ENCODE results near the gene MAGEB17. TPM values are rescaled to one million over a fixed set of nuclear protein-coding genes. Genes with fewer than 3 reads are reported as not detected.
A peak's percentile ranks its signal among the peaks of the same experiment; 100 is the strongest.
"Not testable (repeated sequence)": the region's sequence is repeated elsewhere in the genome, so short reads cannot be mapped to it uniquely, and the experiment has no call there.

The MAGEB17 gene
- total RNA-seq, 1 experiment from 2014 or later = not detected

DNA sequence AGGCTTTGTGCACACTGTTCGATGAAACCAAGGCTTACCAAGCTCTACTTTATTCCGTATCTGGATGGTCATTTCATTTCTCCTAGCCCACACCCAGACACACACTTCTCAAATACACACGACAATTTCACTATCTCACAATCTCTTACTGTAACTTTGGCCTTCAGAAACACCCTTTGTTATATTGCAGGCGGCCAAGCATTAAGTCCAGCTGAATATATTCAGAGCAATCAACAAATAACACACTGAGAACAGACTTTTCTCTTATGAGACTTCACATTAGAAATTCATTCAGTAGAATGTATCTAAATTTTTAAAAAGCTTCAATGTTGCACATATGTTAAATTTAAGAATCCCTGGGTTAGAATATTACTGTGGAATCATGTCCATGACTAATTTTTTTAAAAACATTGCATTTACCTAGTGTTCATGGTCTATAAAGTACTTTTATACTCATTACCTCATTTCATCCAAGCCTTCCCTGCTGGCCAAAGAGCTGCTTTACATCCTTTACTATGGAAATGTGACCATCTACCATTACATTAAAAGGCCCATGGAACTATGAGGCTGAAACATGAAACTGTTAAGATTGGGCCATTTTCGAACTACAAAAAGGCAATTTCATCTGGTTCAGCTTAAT is 10.5 kb upstream of the MAGEB17 start:
- no peak for DNase-seq (ENCODE audit: low spot score)

DNA sequence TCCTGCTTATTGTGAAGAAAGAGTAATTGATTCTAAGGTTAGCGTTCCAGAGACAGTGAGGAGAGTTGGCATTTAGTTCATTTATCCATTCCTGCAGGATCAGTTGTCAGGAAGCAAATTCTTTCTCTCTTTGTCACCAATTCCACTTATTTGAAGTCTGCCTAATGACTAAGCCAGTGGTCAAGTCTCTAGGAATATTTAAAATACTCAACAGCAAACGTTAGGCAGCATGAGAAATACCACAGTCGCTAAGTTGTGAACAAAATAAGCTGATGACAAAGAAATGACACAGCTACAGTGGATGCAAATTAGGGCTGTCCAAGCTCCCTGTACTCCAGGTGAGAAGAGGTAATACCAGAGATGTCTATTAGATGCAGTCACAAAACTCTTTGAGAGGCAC is 6.6 kb upstream of the MAGEB17 start:
- no peak for DNase-seq (ENCODE audit: low spot score)

- DNase-seq (ENCODE audit: low spot score) = not testable (repeated sequence)
Measured at GRCh38 chrX:16161173-16161572, 6.1 kb upstream of the MAGEB17 start.

DNA sequence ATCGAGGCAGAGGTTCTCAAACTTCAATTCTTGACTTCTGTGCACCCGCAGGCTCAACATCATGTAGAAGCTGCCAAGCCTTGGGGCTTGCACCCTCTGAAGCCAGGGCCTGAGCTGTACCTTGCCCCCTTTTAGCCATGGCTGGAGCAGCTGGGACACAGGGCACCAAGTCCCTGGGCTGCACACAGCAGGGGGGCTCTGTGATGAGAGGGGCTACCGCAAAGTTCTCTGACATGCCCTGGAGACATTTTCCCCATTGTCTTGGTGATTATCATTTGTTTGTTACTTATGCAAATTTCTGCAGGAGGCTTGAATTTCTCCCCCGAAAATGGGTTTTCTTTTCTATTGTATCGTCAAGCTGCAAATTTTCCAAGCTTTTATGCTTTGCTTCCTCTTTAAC is 4.9 kb upstream of the MAGEB17 start:
- DNase-seq (ENCODE audit: low spot score) = no peak

- no peak for DNase-seq (ENCODE audit: low spot score)
Measured at GRCh38 chrX:16164748-16165147, 2.5 kb upstream of the MAGEB17 start.

DNA sequence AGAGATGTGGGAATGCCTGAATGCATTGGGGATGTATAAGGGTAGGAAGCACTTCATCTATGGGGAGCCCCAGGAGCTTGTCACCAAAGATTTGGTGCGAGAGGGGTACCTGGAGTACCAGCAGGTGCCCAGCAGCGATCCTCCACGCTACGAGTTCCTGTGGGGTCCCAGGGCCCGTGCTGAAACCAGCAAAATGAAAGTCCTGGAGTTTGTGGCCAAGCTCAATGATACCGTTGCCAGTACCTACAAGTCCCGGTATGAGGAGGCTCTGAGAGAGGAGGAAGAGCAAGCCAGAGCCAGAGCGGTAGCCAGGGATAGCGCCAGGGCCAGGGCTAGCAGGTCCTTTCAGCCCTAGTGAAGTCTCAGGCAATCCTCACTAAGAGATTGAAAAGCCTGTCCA is 3.8 kb downstream of the MAGEB17 start:
- DNase-seq (ENCODE audit: low spot score) = no peak

DNA sequence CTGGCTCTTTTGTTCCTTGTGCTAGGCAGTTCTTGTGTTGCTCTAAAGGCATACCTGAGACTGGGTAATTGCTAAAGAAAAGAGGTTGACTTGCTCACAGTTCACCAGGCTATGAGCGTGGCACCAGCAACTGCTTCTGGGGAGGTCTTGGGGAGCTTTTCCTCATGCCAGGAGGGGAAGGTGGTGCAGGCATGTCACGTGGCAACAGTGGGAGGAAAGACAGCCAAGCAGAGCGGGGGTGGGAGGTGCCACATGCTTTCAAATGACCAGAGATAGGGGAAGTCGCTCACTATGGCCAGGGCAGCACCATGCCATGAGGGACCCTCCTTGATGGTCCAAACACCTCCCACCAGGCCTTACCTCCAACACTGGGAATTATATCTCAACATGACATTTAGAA is 4.7 kb downstream of the MAGEB17 start:
- no peak for DNase-seq (ENCODE audit: low spot score)

- no peak for DNase-seq (ENCODE audit: low spot score)
Measured at GRCh38 chrX:16172391-16172790, 5.1 kb downstream of the MAGEB17 start.

DNA sequence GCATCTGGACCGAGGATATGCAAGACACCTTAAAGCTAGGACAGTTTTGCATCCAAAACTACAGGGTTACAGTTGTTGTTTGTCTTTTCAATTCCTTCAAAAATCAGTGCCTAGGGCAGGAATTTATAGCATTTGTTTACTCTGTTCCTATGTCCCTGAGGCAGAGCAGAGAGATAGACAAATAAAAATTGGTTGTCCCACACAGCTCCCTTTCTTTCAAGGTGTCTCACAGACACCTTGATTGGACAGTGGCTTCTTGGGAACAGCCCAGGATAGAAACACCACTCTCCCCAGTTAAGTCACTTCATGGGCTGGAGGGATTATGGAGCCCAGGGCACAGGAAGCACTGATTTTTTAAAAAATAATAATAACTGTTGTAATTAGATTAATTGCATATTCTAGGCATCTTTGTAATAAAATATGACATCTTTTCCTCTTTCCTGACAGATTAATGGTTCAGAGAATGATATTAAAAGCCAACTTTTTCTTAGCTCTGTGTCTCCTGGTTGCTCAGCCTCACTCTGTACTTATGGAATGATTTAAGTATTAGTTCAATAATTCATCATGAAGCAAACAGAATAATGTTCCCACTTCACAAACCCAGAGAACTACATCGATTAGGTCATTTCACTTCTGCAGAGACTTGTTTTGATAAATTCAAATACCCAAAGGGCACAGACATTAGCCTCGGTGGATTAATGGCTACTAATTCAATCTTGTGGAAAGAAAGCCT is 8.2 kb downstream of the MAGEB17 start:
- no peak for DNase-seq (ENCODE audit: low spot score)

- DNase-seq (ENCODE audit: low spot score) = no peak
Measured at GRCh38 chrX:16177260-16177659, 10.0 kb downstream of the MAGEB17 start.

GRCh38 chrX:16183843-16184242 is 16.6 kb downstream of the MAGEB17 start:
- not testable (repeated sequence) for DNase-seq (ENCODE audit: low spot score)

DNA sequence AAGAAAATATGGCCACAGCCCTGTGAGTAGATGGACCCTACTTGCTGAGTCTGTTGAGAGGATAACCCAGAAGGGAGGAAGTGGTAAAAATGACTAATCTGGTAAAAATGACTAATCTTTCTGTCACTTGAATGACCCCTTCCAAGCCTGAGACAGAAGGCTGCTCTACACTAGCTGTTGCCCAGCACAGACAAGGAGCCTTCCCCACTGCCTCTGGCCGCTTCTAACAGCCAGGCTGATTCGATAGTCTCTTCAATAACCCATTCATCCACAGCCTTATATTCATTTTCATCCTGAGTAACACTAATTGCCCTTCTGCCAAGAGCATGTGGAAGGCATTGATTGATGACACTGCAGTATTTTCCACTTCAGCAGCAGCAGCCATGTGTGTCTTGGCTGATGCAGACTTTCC is 18.4 kb downstream of the MAGEB17 start:
- no peak for DNase-seq (ENCODE audit: low spot score)

- no peak for DNase-seq (ENCODE audit: low spot score)
Measured at GRCh38 chrX:16186380-16187007, 19.2 kb downstream of the MAGEB17 start.

- no peak for DNase-seq (ENCODE audit: low spot score)
Measured at GRCh38 chrX:16187024-16187760, 19.9 kb downstream of the MAGEB17 start.

- DNase-seq (ENCODE audit: low spot score) = no peak
Measured at GRCh38 chrX:16188687-16189086, 21.4 kb downstream of the MAGEB17 start.

DNA sequence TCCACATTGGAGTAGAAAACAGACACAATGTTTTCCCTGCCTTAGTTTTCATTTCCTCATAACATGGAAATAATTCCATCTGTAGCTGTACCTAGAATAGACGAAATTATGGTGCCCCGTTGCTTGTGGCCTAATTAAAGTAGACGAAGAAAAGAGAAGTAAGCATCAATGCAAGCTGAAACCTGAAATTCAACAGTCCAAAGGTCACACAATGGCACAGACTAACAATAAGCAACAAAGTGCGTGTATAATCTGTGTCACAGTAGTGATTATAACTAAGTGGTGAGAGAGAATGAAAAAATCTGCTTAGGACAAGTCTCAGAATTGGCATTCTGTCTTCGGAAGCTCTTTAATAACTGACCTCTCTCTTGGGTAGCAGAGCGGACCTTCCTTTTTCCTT is 24.3 kb downstream of the MAGEB17 start:
- DNase-seq (ENCODE audit: low spot score) = peak; percentile 10

DNA sequence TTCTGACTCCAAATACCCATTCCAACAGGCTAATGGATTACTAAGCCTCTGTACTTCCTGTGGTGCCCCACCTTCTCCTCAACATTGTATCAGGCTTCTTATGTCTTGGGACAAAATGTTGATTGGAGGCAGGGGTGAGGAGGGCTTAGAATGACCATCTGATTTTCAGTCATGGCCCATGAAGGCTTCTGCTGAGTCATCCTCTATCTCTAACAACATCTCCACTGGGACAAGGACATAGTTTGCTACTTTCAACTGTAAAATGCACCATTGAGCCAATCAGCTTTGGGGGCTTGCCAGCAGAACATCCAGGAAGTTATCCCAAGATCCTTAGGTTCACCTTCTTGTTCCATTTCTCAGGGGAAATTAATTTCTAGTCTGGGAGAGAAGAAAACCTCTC is 29.5 kb downstream of the MAGEB17 start:
- DNase-seq (ENCODE audit: low spot score) = no peak

GRCh38 chrX:16199343-16199742 is 32.1 kb downstream of the MAGEB17 start:
- no peak for DNase-seq (ENCODE audit: low spot score)

DNA sequence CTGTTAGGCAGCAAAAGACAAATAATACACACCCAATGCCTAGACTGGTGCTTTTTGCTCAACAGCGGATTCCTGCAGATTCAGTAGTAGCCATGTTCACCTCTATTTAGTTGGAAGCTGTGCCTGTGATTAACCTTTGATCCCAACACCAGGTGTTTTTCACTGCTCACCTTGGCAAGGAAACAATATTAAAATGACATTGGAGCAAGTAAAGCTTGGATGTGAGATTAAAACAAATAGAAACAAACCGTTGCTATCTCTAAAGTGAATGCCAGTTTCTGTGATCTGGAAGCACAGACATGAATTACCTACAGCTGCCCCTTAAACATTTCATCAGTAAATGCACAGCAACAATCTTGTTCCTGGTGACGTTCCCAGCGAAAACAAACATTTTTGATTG is 35.7 kb downstream of the MAGEB17 start:
- no peak for DNase-seq (ENCODE audit: low spot score)

DNA sequence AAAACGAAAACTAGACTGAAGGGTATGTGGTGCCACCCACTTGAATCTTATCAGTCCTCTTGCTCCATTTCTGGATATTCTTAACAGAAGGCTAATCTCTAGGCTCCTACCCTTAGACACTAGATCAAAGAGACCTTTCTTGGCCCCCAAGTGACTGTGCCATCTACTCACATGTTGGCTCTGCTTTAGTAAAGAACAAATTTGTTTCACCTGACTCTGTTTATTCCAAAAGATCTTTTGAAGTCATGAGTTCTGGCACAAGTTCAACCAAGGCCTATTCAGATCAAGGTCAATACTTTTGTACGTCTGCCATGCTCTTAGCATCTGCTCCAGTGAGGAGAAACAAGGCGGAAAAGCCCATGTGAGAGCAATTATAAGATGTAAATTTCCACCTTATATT is 37.3 kb downstream of the MAGEB17 start:
- DNase-seq (ENCODE audit: low spot score) = no peak

DNA sequence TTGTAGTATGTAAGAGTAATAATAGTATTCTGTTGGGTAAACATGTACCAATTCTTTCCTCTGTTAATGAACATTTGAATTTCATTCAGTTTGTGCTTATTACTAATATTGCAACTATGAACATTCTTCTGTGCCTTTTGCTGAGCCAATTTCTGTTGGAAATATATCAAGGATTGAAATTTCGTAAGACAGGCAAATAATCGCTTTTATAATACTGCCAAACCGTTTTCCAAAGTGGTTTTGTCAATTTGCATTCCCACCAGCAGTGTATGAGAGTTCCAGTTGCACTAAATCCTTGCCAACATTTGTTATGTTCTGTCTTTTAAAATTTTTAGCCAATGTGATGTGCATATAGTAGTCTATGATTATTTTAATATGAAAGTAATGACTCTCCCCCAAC is 38.6 kb downstream of the MAGEB17 start:
- no peak for DNase-seq (ENCODE audit: low spot score)

DNA sequence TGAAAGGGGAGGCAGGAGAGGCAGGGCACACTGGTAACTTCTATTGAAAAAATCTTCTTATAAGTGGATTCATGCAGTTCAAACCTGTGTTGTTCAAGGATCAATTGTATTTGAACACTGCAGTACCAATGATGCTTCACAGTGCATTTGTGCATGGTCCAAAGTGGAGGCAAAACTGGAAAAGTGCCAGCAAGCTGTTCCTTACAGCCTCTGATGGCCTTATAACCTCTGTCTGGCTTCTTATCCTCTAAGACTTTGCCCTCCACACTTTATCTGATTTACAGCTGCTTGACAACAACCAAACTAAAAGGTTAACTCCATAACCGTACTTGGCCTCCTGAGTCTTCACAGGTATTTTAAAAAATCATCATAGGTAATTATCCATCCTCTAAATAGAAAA is 40.4 kb downstream of the MAGEB17 start:
- DNase-seq (ENCODE audit: low spot score) = no peak
